H7 (cell line): ENCODE data around the gene COLEC11. TPM values are rescaled to one million over a fixed set of nuclear protein-coding genes. Genes with fewer than 3 reads are reported as not detected.

Source experiments
- DNase-seq: peaks from one replicate; pipeline ENCODE4 v3.0.0; 2012
- H3K27me3 ChIP-seq: 2 replicates; pipeline ENCODE4 v1.6.0; 2011; ENCODE audit warnings: mild to moderate bottlenecking, low read length; ENCODE audit not compliant: control insufficient read depth, insufficient read depth
- H3K36me3 ChIP-seq: replicated peaks from 2 replicates; pipeline ENCODE4 v1.5.1; 2011; ENCODE audit warnings: low read length; ENCODE audit not compliant: control insufficient read depth, insufficient read depth
- H3K4me3 ChIP-seq: 2 replicates; pipeline ENCODE4 v1.5.1; 2011; ENCODE audit warnings: low read depth, mild to moderate bottlenecking, control low read depth, low read length, moderate library complexity; ENCODE audit not compliant: insufficient read depth
- total RNA-seq: library from RNA; depleted of rRNA; stranded (reverse); fragments of >200 nt; shearing (Covaris generic); gene quantifications from 2 replicates; pipeline ENCODE4 v1.2.3, GENCODE V29; 2014; rRNA removed

COLEC11 gene
- total RNA-seq, 1 experiment from 2014 or later: not detected

- Histone ChIP-seq H3K36me3 (no peaks in the 10 kb centered on the region), H3K4me3 (no peak overlapping the region), H3K27me3 (no peaks in the 10 kb centered on the region)
- DNase-seq: no peak
Observed at GRCh38 chr2:3679616-3680393, 84.9 kb downstream of the COLEC11 start.

- no peaks in the 10 kb centered on the region for H3K36me3 ChIP-seq
- no peaks in the 10 kb centered on the region for H3K27me3 ChIP-seq
- no peak overlapping the region for H3K4me3 ChIP-seq
- no peak for DNase-seq
Observed at GRCh38 chr2:3680548-3681345, 85.8 kb downstream of the COLEC11 start.

GRCh38 chr2:3681625-3682024 lies 86.7 kb downstream of the COLEC11 start:
- Histone ChIP-seq H3K27me3 (no peaks in the 10 kb centered on the region), H3K4me3 (no peak overlapping the region), H3K36me3 (no peaks in the 10 kb centered on the region)
- DNase-seq: no peak

GRCh38 chr2:3682811-3683210 lies 87.9 kb downstream of the COLEC11 start:
- no peaks in the 10 kb centered on the region for H3K27me3 ChIP-seq
- no peak for DNase-seq

GRCh38 chr2:3683748-3684454 lies 89.0 kb downstream of the COLEC11 start:
- H3K27me3 ChIP-seq: no peaks in the 10 kb centered on the region
- H3K4me3 ChIP-seq: no peak overlapping the region
- no peaks in the 10 kb centered on the region for H3K36me3 ChIP-seq
- no peak for DNase-seq

More at GRCh38 chr2:3682811-3683210, 87.9 kb downstream of the COLEC11 start:
- Histone ChIP-seq H3K36me3 (no peaks in the 10 kb centered on the region), H3K4me3 (no peak overlapping the region)

- Histone ChIP-seq H3K36me3 (no peaks in the 10 kb centered on the region), H3K27me3 (no peaks in the 10 kb centered on the region), H3K4me3 (no peak overlapping the region)
- DNase-seq: no peak
Observed at GRCh38 chr2:3689998-3690748, 95.3 kb downstream of the COLEC11 start.

GRCh38 chr2:3692375-3692774 lies 97.5 kb downstream of the COLEC11 start:
- H3K27me3 ChIP-seq: no peaks in the 10 kb centered on the region
- DNase-seq: peak; percentile 78
- H3K36me3 ChIP-seq: no peaks in the 10 kb centered on the region
- H3K4me3 ChIP-seq: no peak overlapping the region

Other genes starting within 250 kb of the COLEC11 start
- 52.6 and 60.4 TPM in 2 replicates for gene EIPR1, start 217.3 kb upstream of the COLEC11 start, total RNA-seq
- gene TRAPPC12, start 215.4 kb upstream of the COLEC11 start, total RNA-seq: 54.7 and 62.2 TPM in 2 replicates
- 19.8 and 21.0 TPM in 2 replicates for gene ADI1, start 75.6 kb upstream of the COLEC11 start, total RNA-seq
- 40.4 and 42.8 TPM in 2 replicates for gene RNASEH1, start 36.8 kb upstream of the COLEC11 start, total RNA-seq
- gene RPS7, start 19.9 kb upstream of the COLEC11 start, total RNA-seq: 2,082 and 2,647 TPM in 2 replicates
- not detected in 2 replicates for gene ALLC, start 63.1 kb downstream of the COLEC11 start, total RNA-seq
- gene DCDC2C, start 108.5 kb downstream of the COLEC11 start, total RNA-seq: not detected in 2 replicates